GM12874 (cell line): ENCODE results near the gene LCLAT1.

Experiments
- TF ChIP-seq, protein P1 (sequence below): IDR thresholded peaks from 2 replicates; pipeline ENCODE4 v1.5.1; 2011; ENCODE audit warnings: low read depth, mild to moderate bottlenecking, control low read depth, low read length, moderate library complexity; ENCODE audit not compliant: insufficient read depth

LCLAT1 gene

DNA sequence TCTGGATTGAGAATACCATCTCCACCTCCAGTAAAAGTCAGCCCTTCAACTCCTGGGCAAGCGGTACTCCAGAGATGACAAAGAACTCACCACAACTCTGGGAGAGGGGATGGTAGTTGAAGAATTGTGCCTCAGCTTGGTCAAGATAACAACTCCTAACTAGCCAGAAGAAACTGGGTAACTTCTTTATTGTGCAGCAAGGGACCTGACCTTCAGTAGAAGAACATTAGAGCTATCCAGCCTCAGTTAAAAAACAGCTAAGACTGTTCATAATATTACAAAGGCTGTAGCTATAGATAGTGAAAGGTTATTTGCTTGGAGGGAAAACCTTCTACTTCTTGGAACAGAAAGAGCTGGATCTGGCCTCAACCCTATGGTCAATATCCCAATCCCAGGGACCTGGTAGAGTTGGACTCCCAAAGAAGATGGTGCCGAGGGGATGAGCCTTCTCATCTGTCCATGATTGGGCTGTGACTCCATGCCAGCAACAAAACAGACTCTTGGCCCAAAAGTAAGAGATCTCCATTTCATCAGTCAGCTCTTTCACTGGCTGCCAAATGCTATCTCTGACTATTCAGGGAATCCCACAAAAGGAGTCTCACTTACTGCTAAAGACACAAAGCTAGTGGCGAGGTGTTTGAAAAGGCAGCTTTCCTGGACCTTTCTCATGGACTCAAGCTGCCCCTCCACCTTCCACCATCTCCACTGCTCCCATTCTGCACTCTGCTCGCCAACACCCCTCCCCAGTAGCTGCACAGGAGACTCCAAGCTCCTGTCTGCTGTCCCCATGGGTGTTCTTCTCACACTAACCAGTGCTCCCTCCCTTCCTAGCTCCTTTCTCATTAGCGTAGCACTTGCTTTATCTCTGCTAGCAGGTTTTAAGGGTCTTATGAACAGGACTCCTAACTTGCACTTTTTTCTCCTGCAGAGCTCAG, 214.4 kb downstream of the LCLAT1 start:
- TF ChIP-seq, protein P1, sequence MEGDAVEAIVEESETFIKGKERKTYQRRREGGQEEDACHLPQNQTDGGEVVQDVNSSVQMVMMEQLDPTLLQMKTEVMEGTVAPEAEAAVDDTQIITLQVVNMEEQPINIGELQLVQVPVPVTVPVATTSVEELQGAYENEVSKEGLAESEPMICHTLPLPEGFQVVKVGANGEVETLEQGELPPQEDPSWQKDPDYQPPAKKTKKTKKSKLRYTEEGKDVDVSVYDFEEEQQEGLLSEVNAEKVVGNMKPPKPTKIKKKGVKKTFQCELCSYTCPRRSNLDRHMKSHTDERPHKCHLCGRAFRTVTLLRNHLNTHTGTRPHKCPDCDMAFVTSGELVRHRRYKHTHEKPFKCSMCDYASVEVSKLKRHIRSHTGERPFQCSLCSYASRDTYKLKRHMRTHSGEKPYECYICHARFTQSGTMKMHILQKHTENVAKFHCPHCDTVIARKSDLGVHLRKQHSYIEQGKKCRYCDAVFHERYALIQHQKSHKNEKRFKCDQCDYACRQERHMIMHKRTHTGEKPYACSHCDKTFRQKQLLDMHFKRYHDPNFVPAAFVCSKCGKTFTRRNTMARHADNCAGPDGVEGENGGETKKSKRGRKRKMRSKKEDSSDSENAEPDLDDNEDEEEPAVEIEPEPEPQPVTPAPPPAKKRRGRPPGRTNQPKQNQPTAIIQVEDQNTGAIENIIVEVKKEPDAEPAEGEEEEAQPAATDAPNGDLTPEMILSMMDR = no peak

DNA sequence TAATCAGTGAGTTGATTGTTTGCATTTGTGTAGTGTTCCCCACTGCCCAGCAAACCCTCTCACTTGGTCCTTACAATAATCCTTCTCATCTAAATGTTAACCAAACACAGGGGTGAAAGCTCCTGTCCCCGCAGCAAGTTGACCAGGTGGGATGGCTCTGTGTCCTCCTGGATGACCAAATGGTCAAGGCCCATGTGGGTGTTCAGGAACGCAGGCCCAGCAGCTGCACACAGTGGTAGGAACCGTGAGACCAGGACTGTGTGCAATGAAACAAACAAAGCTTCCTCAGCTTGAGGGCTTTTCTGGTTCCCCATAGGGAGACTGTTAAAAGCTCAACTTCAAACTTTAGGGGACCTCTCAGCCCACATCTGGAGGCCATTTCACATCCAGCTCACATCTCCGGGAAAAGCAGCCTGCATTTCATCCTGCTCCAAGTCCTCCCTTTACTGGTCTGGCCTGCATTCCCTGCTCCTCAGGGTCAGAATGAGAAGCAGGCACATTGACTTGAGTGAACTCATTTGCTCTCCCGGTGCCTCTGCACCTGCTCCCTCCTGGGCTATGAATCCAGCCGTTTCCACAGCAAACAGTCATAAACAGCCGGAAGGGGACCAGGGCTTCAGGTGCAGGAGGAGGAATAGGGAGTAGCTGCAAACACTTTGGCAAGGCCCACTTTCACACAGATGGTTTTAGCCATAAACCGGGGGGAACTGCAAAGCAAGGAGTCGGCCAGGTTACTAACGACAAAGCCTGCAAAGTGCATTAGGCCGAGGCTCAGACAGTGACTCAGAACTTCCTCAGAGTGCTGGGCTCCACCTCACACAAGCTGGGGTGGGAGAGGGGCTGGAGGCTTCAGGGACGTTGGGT, 215.5 kb downstream of the LCLAT1 start:
- TF ChIP-seq, protein P1 = no peak

DNA sequence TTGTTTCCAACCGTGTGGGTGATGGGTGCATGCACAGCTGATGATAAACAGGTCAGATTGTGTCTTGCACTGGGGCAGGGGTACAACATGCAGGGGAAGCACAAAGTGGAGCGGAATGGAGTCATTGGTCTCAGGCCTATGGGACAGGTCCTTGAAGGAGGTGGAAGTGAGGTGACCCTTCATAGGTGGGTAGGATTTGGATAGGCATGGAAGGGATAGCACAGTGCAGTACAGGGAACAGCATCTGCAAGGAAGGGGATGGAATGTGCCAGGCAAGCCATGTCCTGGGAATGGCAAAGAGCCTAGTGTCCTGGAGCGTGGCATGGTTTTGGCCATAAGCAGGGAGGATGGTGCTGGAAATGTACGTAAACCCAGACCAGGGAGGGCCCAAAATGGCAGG, 216.3 kb downstream of the LCLAT1 start:
- TF ChIP-seq, protein P1 = no peak

GRCh38 chr2:30663806-30664205, 216.8 kb downstream of the LCLAT1 start:
- TF ChIP-seq, protein P1 = no peak

GRCh38 chr2:30664761-30665358, 217.8 kb downstream of the LCLAT1 start:
- TF ChIP-seq, protein P1 = no peak

GRCh38 chr2:30665761-30666265, 218.8 kb downstream of the LCLAT1 start:
- TF ChIP-seq, protein P1 = no peak
